NCI-H460 (cell line): ENCODE results near the gene ATP11B. TPM values are rescaled to one million over a fixed set of nuclear protein-coding genes. Genes with fewer than 3 reads are reported as not detected.
A peak's percentile ranks its signal among the peaks of the same experiment; 100 is the strongest.

Experiments used
- DNase-seq: peaks from one replicate; pipeline ENCODE4 v3.0.0-alpha.2; 2016; ENCODE audit warnings: low read depth; ENCODE audit errors: extremely low read depth
- polyA plus RNA-seq: library from polyadenylated mRNA; depleted of rRNA; stranded (reverse); fragments of >200 nt; gene quantifications from 2 replicates; pipeline ENCODE4 v1.2.3, GENCODE V29; 2014; cell fraction: nucleus; rRNA removed
- total RNA-seq: library from RNA; depleted of rRNA; stranded (reverse); fragments of >200 nt; shearing (Covaris generic); gene quantifications from 2 replicates; pipeline ENCODE4 v1.2.3, GENCODE V29; 2014; rRNA removed

ATP11B gene
- total RNA-seq, result 30.8 and 33.2 TPM in 2 replicates
- 14.4 and 19.9 TPM in 2 replicates for polyA plus RNA-seq

DNA sequence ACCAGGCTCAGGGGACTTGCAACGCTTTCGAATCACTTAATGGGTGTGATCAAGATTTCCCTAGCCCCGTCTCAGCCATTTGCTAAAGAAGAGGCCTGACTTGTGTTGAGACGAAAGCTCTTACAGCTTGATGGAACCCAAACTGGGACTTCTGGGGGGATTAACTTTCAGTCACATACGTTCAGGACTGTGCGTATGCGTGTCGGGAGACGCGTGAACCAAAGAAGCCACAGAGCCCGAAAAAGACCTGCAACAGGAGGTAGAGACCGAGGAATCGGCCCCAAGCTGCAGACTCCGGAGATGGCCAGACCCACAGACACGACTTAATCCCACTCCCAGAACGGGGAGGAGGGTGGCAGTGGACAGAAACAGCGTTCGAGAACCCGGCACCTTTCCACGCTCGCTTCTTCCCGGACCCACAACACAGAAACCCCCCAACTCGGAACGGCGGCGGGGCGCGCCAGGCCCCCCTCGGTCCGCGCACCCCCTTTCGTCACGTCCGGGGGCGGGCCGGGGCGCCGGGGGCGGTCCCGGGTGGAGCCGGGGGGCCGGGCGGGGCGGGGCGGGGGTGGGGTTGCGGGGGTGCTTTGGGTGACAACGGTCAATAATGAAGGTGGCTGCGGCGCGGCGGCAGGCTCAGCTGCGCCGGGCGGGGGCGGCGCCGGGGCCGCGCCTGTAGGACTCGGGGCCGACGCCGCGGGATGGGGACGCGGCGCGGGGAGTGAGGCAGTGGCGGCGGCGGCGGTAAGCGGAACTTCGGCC, at the start of gene ATP11B:
ATP11B (plus strand) TSS at position 604 of the 762 bp plus-strand sequence. CDS start 256 bp downstream, outside the sequence.
- peak; percentile 22 for DNase-seq

DNA sequence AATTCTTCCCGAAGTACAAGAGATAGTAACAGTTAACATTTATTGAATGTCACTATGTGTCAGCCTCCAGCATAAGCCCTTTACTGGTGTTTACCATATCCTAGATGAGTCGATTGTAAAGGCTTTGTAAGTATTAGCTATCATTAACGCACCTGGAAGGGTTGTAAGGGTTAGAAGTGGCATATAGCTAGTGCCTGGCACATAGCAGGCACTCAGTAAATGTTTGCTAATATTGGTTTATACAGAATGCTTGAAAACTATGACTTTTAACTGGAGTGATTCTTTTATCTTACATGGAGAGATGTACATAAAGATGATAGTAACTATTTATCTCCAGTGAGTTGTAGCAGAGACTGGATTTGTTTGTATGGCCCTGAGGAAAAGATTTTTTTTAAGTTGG, 46.3 kb upstream of the ATP11B start:
- DNase-seq, result no peak

DNA sequence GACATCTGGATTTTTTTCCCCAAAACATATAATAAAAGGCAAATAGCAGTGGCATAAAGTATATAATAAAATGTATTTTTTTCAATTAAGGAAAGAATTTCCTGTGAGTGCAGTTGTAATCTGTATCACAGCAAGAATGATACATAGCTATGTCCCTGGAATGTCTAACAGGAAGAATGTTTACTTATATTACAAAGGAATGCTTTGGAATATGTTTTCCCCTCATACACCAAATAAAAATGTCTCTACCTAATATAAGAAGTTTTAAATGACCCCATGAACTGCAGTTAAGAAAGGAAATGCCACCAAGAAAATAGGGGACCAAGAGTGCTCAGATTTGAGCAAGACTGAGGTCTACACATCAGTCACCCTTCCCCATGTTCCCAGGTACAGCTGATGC, 38.0 kb upstream of the ATP11B start:
- no peak for DNase-seq

DNA sequence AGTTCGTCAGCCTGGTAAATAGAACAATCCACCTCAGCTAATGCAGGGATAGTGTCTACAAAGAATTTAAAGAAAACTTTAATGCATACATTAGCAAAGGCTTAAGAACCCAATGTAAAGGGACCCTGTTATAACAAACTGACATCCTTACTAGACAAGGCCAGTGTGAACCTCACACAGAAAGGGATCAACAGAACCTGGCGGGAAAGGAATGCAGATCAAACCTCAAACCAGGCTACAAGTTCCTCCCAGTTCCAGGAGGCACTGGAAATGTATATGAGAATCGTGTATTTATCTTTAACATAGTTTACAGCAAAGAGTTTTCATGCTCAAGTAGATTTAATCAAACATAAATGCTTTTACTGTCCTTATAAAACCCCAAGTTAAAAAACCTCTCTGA, 37.6 kb upstream of the ATP11B start:
- DNase-seq, result no peak

DNA sequence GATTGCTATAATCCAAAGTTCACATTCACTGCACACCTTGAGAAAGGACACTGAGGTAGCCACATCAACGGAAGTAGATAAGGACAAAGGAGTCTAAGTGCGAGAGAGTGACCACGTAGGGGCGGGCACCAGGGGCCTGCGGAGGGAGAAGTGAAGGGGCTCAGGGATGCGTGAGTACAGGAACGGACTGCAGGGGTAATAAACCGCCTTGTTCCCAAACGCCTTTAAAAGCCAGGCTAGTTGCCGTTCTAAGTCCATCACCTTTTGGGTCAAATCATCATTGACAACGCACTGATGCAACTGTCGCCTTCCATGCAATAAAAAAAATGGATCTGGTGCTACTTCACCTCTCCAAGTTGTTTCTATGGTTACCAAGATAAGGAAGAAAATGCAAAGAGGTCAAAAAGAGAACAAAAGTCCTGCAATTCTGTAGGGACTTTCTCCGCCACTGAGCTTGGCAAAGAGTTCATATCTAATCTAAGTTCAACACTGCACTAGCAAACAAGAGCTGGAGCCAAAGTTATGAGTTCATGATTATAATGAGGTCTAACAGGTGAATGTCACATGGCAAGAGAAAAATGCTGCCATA, 32.6 kb upstream of the ATP11B start:
- no peak for DNase-seq

DNA sequence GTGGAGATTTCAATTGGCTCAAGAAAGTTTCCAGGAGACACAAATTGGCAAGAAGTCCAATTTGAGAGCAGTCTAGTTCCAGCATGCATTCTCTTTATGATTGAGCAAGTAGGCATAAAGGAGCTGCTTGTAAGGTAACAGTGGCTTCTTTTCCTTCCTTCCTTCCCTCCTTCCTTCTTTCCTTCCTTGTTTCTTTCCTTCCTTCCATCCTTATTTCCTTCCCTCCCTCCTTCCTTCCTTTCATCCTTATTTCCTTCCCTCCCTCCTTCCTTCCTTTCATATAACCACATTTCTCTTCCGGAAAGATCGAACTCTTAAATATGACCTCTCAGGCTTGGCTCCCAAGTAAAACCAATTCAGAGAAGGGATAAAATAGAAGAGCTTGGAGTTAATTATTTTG, 29.4 kb upstream of the ATP11B start:
- DNase-seq, result no peak

DNA sequence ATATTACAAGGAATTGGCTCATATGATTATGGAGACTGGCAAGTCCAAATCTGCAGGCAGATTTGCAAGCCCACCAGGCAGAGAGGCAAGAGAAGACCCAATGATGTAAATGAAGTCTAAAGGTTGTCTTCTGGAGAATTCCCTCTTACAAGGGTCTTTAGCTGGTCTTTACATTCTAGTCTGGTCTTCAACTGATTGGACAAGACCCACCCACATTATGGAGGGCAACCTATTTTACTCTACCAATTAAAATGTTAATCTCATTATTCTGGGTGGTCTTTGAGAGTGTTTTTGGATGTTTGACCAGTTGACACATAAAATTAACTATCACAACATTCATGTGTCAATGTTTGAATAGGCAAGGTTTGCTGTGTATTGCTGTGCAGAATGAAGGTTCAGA, 28.0 kb upstream of the ATP11B start:
- no peak for DNase-seq

DNA sequence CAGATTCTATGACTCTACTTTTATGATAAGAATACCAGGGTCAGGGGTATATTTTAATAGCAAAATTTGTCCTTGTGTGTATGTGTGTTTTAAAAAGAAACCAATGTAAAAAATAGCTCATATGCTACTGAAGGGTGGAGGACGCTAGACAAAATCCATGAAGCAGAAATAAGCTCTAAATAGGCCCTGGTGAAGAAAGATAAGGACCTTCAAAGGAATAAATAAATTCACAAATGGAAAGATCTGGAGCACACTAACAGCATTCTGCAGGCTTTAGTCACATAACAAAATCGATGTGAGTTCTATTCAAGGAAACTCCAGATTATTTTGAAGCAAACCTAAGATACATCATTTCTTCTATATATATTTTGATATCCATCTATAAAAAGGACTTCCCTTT, 27.2 kb upstream of the ATP11B start:
- no peak for DNase-seq

DNA sequence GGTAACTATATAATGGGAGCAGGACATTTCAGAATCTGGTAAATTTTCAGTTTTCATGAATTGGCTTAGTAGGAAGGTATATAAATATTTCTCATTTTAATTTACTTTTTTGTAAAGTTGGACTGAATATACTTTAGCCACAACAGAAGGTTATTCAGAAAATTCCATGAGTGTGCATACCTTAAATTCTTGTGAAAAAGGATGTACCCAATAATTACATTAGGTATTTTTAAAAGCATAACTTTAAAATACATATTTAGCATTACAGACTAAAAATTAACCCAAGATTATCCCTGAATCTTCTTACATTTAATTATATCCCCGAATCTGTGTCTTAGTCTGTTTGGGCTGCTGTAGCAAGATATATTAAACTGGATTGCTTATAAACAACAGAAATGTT, 24.9 kb upstream of the ATP11B start:
- no peak for DNase-seq

DNA sequence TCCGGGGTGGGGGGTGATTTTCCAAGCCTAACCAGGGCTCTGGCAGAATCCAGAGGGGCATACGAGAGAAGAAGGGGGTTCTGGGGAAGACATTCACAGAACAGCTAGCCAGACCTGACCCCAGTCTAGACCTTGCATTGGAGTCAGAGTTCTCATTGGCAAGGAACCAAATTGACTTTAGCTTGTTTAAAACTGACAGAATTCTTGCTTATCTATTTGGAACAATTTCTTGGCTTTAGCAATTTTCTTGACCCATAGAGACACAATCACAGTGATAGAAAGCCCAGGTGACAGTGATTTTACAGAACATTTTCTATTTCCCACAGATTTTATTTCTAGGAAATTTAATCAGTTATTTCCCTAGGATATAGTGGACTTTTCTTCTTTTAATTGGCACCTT, 23.6 kb upstream of the ATP11B start:
- no peak for DNase-seq

DNA sequence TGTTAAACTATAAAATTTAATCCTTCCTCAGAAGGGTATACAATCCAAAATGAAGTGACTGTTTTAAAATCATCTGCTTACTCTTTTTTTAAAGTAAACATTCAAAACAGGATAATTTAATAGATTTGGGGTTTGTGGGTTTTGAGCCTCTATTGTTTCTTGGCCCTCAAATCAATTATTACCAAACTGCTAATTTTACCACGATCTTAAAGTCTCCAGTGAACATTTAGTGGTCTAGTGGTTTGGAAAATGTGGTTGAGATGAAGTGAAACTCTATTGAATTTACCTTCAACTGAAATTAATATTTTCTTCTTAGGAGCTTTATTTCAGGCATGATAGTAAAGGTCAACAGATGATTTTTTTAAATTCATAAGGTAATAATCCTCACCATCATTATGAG, 11.2 kb upstream of the ATP11B start:
- DNase-seq, result no peak

DNA sequence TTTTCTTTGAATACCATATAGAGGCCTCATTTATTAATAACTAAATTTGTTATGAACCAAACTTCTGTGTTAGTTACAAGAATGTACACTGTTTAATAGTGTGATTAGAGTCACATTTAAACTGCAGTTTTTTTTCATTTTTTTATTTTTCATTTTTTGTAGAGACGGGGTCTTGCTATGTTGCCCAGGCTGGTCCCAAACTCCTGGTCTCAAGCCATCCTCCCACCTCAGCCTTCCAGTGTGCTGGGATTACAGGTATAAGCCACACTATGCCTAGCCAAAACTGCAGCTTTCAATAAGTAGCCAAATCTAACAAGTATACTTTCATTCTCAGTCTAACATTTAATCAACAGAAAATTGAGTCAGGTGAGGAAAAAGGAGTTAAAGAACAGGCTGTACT, 10.2 kb upstream of the ATP11B start:
- no peak for DNase-seq

DNA sequence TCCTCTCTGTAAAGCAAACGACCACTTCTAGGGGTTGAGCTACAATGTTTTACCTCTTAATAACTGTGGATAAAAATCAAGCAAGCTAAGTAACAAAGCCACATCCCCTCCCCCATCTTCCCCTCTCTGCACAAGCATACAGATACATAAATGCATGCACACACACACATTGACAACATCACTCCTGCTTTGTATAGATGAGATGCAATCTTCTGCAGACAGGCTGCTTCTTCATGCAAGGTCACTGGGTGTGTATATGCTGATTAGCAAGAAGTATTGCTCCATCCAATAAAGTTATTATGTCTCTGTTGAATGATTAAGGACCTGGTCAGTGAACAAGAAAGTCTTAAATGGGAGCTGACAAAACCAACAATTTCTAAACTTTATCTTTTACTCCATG, 8.8 kb upstream of the ATP11B start:
- no peak for DNase-seq

DNA sequence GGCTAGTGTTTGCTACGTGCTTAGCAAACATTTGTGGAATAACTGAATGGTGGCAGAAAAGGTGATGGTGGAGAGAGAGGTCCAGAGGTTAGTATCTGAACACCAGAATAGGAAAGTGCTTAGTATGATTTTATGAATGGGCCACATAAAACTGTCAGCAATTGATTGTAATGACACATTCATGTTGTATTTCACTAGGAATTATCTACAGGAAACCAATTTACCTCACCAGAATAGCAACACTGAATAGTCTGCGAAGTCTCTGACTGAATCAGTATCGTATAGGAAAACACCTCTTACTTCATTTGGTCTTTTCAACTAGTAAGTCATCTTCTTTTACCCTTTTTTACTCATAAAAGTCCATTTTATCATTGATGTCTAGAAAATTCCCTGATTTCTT, 8.2 kb upstream of the ATP11B start:
- DNase-seq, result no peak

DNA sequence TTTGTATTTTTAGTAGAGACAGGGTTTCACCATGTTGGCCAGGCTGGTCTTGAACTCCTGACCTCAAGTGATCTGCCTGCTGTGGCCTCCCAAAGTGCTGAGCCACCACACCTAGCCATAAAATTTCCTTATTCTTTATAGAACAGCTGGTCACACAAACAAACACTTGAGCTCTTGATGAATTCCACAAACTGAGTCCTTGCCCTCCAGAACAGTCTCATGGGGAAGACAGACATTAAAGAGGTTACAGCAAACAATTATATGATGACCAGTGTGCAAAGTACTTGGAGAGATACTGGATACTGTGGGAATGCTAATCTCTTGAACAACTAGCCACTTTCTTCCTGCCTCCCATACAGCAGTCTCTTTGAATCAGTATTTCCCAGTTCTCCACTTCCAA, 7.5 kb upstream of the ATP11B start:
- DNase-seq, result no peak

DNA sequence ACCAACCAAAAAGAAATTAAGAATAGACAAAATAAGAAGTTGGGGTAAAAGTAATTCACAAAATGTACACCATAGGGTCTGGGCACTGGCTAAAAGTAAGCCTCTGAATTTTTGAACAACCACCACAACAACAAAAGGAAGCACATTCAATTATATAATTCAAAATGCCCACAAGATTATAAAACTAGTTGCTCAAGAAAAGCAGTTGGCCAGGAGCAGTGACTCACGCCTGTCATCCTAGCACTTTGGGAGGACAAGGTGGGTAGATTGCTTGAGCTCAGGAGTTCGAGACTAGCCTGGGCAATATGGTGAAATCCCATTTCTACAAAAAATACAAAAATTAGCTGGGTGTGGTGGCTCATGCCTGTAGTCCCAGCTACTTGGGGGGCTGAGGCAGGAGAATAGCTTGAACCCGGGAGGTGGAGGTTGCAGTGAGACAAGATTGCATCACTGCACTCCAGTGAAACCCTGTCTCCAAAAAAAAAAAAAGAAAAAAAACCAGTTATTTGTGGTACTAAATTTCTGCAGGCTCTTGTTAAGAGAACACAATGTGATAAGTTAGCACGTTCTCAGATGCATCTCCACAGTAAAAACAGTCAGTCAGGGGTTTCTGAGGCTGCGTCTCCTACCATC, 6.6 kb upstream of the ATP11B start:
- no peak for DNase-seq

DNA sequence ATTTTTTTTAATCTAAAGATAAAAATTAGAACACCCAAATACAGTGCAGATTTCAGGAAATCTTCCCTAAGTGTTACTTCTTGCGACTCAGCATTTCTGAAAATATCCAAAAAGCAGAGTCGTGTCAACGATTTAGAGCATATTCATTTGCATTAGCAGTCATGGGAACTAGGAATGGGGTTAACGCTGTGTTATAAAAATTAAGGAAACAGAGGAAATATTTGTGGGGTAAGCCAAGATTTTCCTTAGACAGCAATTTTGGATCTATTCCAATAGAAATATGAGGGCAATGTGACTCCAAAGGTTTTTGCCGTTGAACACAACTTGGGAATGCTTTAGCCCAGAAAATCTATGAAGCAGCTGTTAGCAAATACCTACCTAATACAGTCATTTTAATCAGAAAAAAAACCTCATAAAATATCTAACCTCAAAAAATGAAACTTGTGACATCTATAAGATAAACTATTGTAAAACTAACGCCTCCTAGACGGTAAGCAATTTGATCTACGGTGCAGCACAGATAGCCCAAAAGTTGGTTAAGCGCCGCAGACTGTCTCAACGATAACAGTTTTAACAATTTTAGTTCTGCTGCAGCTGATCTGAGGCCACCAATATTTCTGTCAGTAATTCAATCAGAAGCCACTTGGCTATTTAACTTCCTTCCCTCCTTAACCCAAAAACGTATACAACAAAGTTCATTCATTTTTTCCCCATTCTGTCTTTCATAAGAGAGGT, 5.8 kb upstream of the ATP11B start:
- no peak for DNase-seq

DNA sequence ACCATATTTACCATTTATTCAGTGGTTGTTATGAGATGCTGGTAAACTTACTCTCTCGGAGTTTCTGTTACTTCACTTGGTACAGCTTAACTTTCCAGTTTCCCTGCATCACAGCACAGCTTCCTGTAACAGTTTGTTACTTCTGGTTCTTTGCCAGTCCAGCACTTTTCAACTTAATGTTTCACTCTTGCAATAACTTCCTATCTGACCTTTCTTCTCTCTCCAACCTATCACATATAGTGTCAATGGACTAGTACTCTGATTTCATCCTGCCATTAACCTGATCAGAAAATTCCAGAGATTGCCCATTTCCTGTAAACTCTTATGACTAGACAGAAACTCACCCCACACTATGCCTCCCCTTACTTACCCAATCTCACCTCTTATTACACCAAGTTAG, 3.9 kb upstream of the ATP11B start:
- DNase-seq, result no peak

DNA sequence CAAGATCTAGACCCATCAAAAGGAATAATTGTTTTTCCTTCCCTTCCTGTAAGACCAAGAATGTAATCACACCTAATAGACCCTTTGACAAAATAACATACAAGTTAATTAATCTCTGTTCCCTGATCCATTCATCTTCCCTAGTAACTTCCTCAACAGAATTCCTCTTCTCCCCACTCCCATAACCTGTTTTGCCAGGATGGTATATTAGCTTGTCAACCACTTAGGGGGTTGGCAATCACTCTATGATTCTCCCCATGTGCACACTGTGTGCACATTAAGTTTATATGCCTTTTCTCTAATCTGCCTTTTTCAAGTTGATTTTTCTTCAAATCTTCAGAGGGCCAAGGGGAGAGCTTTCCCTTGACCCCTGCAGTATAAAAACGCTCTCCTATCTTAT, 2.7 kb upstream of the ATP11B start:
- DNase-seq, result no peak

DNA sequence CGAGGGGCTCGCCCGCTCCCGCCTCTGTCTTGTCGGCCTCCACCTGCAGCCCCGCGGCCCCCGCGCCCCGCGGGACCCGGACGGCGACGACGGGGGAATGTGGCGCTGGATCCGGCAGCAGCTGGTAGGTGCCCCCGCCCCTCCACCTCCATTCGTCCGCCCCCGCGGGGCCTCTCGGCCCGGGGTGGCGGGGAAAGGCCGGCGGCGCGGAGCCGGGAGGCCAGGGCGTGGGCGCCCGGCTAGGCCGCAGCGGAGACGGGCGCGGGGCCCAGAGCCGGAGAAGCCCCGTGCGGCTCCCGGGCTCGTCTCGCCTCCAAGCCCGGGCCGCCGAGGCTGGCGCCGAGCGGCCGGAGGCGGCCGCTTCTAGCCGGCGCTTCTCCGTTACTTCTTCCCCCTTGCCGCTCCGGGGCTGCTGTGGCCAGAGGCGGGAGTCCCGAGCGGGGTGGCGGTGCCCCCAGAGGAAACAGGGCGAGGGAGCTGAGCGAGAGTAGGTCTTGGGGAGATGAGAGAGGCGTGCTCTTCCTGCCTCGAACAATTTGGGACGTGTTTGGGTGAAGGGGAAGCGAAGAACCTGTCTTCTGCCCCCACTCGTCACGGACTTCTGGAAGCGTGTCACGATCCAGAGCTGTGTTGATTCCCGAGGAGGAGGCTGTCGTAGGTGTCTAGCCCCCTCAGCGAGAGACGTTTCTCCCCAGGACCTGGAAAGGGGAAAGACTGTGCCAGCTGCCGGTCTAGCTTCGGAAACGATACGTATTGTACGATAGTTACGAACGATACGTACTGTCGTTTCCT, 555 bp downstream of the ATP11B start:
- no peak for DNase-seq
